Measurements from ENCODE around the gene TDRD5.
A peak's percentile ranks its signal among the peaks of the same experiment; 100 is the strongest.

TDRD5 gene

GRCh38 chr1:179702946-179703539, 111.4 kb downstream of the TDRD5 start:
- no peak overlapping the region for H3K27ac Mint-ChIP-seq
- H3K36me3 Mint-ChIP-seq (ENCODE audit: low read depth), result no peaks in the 10 kb centered on the region
- no peaks in the 10 kb centered on the region for H3K9me3 Mint-ChIP-seq

GRCh38 chr1:179706339-179706941, 114.8 kb downstream of the TDRD5 start:
- H3K27ac Mint-ChIP-seq, result no peak overlapping the region
- peak; percentile 65 for DNase-seq
- no peaks in the 10 kb centered on the region for H3K27me3 Mint-ChIP-seq
- no peaks in the 10 kb centered on the region for H3K36me3 Mint-ChIP-seq (ENCODE audit: low read depth)
- H3K4me3 Mint-ChIP-seq, result no peak overlapping the region
- H3K9me3 Mint-ChIP-seq, result no peaks in the 10 kb centered on the region
- H3K4me1 Mint-ChIP-seq, result peaks cover 6% of the 10 kb centered on the region
- ATAC-seq, result peak; percentile 10

More at GRCh38 chr1:179702946-179703539, 111.4 kb downstream of the TDRD5 start:
- H3K27me3 Mint-ChIP-seq, result no peaks in the 10 kb centered on the region
- H3K4me3 Mint-ChIP-seq, result no peak overlapping the region
- DNase-seq, result no peak
- no peak for ATAC-seq
- H3K4me1 Mint-ChIP-seq, result no peaks in the 10 kb centered on the region

GRCh38 chr1:179707406-179707805, 115.8 kb downstream of the TDRD5 start:
- no peak for DNase-seq

GRCh38 chr1:179708434-179709195, 117.0 kb downstream of the TDRD5 start:
- H3K9me3 Mint-ChIP-seq, result peaks cover 10% of the 10 kb centered on the region
- DNase-seq (no peak), ATAC-seq (no peak)
- H3K36me3 Mint-ChIP-seq (ENCODE audit: low read depth), result no peaks in the 10 kb centered on the region
- no peak overlapping the region for H3K4me3 Mint-ChIP-seq
- no peak overlapping the region for H3K27ac Mint-ChIP-seq
- H3K4me1 Mint-ChIP-seq, result peaks cover 6% of the 10 kb centered on the region
- H3K27me3 Mint-ChIP-seq, result peaks cover 4% of the 10 kb centered on the region

More at GRCh38 chr1:179707406-179707805, 115.8 kb downstream of the TDRD5 start:
- ATAC-seq, result no peak
- peaks cover 4% of the 10 kb centered on the region for H3K9me3 Mint-ChIP-seq
- H3K4me1 Mint-ChIP-seq, result peaks cover 6% of the 10 kb centered on the region
- H3K36me3 Mint-ChIP-seq (ENCODE audit: low read depth), result no peaks in the 10 kb centered on the region
- no peak overlapping the region for H3K27ac Mint-ChIP-seq
- no peak overlapping the region for H3K4me3 Mint-ChIP-seq
- H3K27me3 Mint-ChIP-seq, result peaks cover 4% of the 10 kb centered on the region

- Mint-ChIP-seq H3K36me3 (ENCODE audit: low read depth) (no peaks in the 10 kb centered on the region), H3K27ac (no peak overlapping the region)
These were observed 118.3 kb downstream of the TDRD5 start for GRCh38 chr1:179709841-179710329.

GRCh38 chr1:179714159-179714558, 122.5 kb downstream of the TDRD5 start:
- Mint-ChIP-seq H3K4me3 (no peak overlapping the region), H3K27ac (no peak overlapping the region), H3K36me3 (ENCODE audit: low read depth) (peaks cover 4% of the 10 kb centered on the region), H3K4me1 (peaks cover 6% of the 10 kb centered on the region), H3K27me3 (peaks cover 5% of the 10 kb centered on the region), H3K9me3 (peaks cover 53% of the 10 kb centered on the region)
- DNase-seq, result no peak
- ATAC-seq, result no peak

More at GRCh38 chr1:179709841-179710329, 118.3 kb downstream of the TDRD5 start:
- peak; percentile 24 for ATAC-seq
- DNase-seq, result no peak
- Mint-ChIP-seq H3K4me1 (peaks cover 6% of the 10 kb centered on the region), H3K9me3 (peaks cover 21% of the 10 kb centered on the region), H3K4me3 (no peak overlapping the region), H3K27me3 (peaks cover 5% of the 10 kb centered on the region)

- no peak overlapping the region for H3K27ac Mint-ChIP-seq
- DNase-seq (no peak), ATAC-seq (no peak)
- peaks cover 5% of the 10 kb centered on the region for H3K4me1 Mint-ChIP-seq
- H3K4me3 Mint-ChIP-seq, result no peak overlapping the region
- peaks cover 4% of the 10 kb centered on the region for H3K36me3 Mint-ChIP-seq (ENCODE audit: low read depth)
- H3K9me3 Mint-ChIP-seq, result peaks cover 57% of the 10 kb centered on the region
- peaks cover 5% of the 10 kb centered on the region for H3K27me3 Mint-ChIP-seq
These were observed 123.0 kb downstream of the TDRD5 start for GRCh38 chr1:179714623-179715022.

- H3K27ac Mint-ChIP-seq, result no peak overlapping the region
- peaks cover 55% of the 10 kb centered on the region for H3K9me3 Mint-ChIP-seq
These were observed 127.6 kb downstream of the TDRD5 start for GRCh38 chr1:179719272-179719671.

GRCh38 chr1:179728271-179728670, 136.6 kb downstream of the TDRD5 start:
- DNase-seq, result no peak

More at GRCh38 chr1:179719272-179719671, 127.6 kb downstream of the TDRD5 start:
- no peaks in the 10 kb centered on the region for H3K4me1 Mint-ChIP-seq
- peaks cover 7% of the 10 kb centered on the region for H3K36me3 Mint-ChIP-seq (ENCODE audit: low read depth)
- DNase-seq (no peak), ATAC-seq (no peak)
- peaks cover 1% of the 10 kb centered on the region for H3K27me3 Mint-ChIP-seq
- H3K4me3 Mint-ChIP-seq, result no peak overlapping the region

GRCh38 chr1:179729881-179730280, 138.2 kb downstream of the TDRD5 start:
- H3K9me3 Mint-ChIP-seq, result no peaks in the 10 kb centered on the region
- H3K4me1 Mint-ChIP-seq, result no peaks in the 10 kb centered on the region
- no peak overlapping the region for H3K27ac Mint-ChIP-seq
- no peaks in the 10 kb centered on the region for H3K36me3 Mint-ChIP-seq (ENCODE audit: low read depth)
- ATAC-seq (no peak), DNase-seq (no peak)
- H3K4me3 Mint-ChIP-seq, result no peak overlapping the region
- peaks cover 16% of the 10 kb centered on the region for H3K27me3 Mint-ChIP-seq

More at GRCh38 chr1:179728271-179728670, 136.6 kb downstream of the TDRD5 start:
- Mint-ChIP-seq H3K27ac (no peak overlapping the region), H3K4me3 (no peak overlapping the region), H3K4me1 (no peaks in the 10 kb centered on the region), H3K27me3 (peaks cover 9% of the 10 kb centered on the region), H3K9me3 (no peaks in the 10 kb centered on the region), H3K36me3 (ENCODE audit: low read depth) (no peaks in the 10 kb centered on the region)
- ATAC-seq, result no peak

GRCh38 chr1:179731643-179732042, 140.0 kb downstream of the TDRD5 start:
- Mint-ChIP-seq H3K27me3 (peaks cover 21% of the 10 kb centered on the region), H3K36me3 (ENCODE audit: low read depth) (no peaks in the 10 kb centered on the region), H3K27ac (no peak overlapping the region), H3K9me3 (no peaks in the 10 kb centered on the region), H3K4me1 (no peaks in the 10 kb centered on the region), H3K4me3 (no peak overlapping the region)
- DNase-seq (no peak), ATAC-seq (no peak)

All from activated naive CD8-positive, alpha-beta T cell treated with anti-CD3 and anti-CD28 coated beads, Interleukin-2, amount 50 U/mL, for 24 hours (primary cell).